Breast epithelium (tissue), 4 donors: ENCODE data around the gene CFAP100. TPM values are rescaled to one million over a fixed set of nuclear protein-coding genes. Genes with fewer than 3 reads are reported as not detected.

Experiments used
- DNase-seq, 2 donors: peaks; one replicate each; pipeline ENCODE4 v3.0.0-alpha.2; 2019; ENCODE audit warnings: low spot score in 2 of 2
- H3K27ac ChIP-seq, 2 donors: fragments of 200-600 bp; sonication (generic) in 1 of 2; one replicate each; pipeline ENCODE4 v1.5.1; 2016 to 2019; ENCODE audit warnings: mild to moderate bottlenecking in 1 of 2
- H3K27me3 ChIP-seq, 2 donors: fragments of 200-600 bp; sonication (generic) in 1 of 2; one replicate each; pipeline versions ENCODE4 v1.5.1 to v1.6.0; 2017 to 2019; ENCODE audit warnings: control low read depth in 1 of 2, mild to moderate bottlenecking in 1 of 2
- H3K36me3 ChIP-seq: fragments of 200-600 bp; one replicate; pipeline ENCODE4 v1.5.1; 2019
- H3K4me1 ChIP-seq, 2 donors: fragments of 200-600 bp; sonication (generic); one replicate each; pipeline ENCODE4 v1.5.1; 2016 to 2019; ENCODE audit warnings: control low read depth in 1 of 2
- H3K4me3 ChIP-seq, 3 donors: fragments of 200-600 bp; sonication (generic); 1 replicate in 2 of 3; 2 replicates in 1 of 3; pipeline ENCODE4 v1.5.1; 2016 to 2019; ENCODE audit warnings: mild to moderate bottlenecking in 3 of 3, moderate library complexity in 2 of 3
- H3K9me3 ChIP-seq, 2 donors: fragments of 200-600 bp; sonication (generic) in 1 of 2; one replicate each; pipeline ENCODE4 v1.5.1; 2016 to 2019; ENCODE audit warnings: control low read depth in 1 of 2
- POLR2A ChIP-seq: fragments of 450-650 bp; IDR thresholded peaks from one replicate; pipeline ENCODE4 v1.6.1; 2016; ENCODE audit warnings: antibody characterized with exemption, mild to moderate bottlenecking, moderate library complexity
- POLR2AphosphoS5 ChIP-seq, 3 donors: sonication (generic); formaldehyde crosslinking; IDR thresholded peaks; one replicate each; pipeline ENCODE4 v1.6.1; 2017; ENCODE audit warnings: antibody characterized with exemption in 3 of 3
- intact Hi-C: fragments of 100-400 bp; cut with DNase I; formaldehyde crosslinking; loops from one replicate; pipeline ENCODE4 v1.15.1; 2023; ENCODE audit warnings: low total_unique reads
- total RNA-seq, 3 donors: library from RNA; depleted of rRNA; stranded (reverse); fragments of >200 nt; gene quantifications; one replicate each; pipeline ENCODE4 v1.1.0, GENCODE V29; 2016
- TF ChIP-seq, protein P1 (sequence below), 3 donors: fragments of 450-650 bp; IDR thresholded peaks; one replicate each; pipeline ENCODE4 v1.5.1; 2016 to 2017; ENCODE audit warnings: antibody characterized with exemption in 3 of 3, mild to moderate bottlenecking in 3 of 3, moderate library complexity in 3 of 3

Gene CFAP100
- not detected for total RNA-seq

- Histone ChIP-seq H3K27ac (no peak within 1 kb of the TSS), H3K4me3 (peak within 1 kb of the TSS; percentile 9 to 18 (median 14))
- intact Hi-C loops = no loop called here
These were observed at the start of gene CFAP100 for GRCh38 chr3:126394179-126394976. TSS of gene CFAP100 (plus strand) at chr3:126394909. CDS start at chr3:126396001, 1,092 bp downstream.

GRCh38 chr3:126345231-126345630, 49.5 kb upstream of the CFAP100 start:
- TF ChIP-seq POLR2A (no peak), POLR2AphosphoS5 (IDR thresholded peaks at IDR 0.05) (no peak)
- TF ChIP-seq, protein P1, sequence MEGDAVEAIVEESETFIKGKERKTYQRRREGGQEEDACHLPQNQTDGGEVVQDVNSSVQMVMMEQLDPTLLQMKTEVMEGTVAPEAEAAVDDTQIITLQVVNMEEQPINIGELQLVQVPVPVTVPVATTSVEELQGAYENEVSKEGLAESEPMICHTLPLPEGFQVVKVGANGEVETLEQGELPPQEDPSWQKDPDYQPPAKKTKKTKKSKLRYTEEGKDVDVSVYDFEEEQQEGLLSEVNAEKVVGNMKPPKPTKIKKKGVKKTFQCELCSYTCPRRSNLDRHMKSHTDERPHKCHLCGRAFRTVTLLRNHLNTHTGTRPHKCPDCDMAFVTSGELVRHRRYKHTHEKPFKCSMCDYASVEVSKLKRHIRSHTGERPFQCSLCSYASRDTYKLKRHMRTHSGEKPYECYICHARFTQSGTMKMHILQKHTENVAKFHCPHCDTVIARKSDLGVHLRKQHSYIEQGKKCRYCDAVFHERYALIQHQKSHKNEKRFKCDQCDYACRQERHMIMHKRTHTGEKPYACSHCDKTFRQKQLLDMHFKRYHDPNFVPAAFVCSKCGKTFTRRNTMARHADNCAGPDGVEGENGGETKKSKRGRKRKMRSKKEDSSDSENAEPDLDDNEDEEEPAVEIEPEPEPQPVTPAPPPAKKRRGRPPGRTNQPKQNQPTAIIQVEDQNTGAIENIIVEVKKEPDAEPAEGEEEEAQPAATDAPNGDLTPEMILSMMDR (IDR thresholded peaks at IDR 0.05) = no peak
- intact Hi-C loops = no loop called here
- DNase-seq = no peak
- no peak overlapping the region for H3K27ac ChIP-seq
- H3K36me3 ChIP-seq = no peaks in the 10 kb centered on the region
- no peaks in the 10 kb centered on the region for H3K4me1 ChIP-seq
- H3K9me3 ChIP-seq = no peaks in the 10 kb centered on the region
- no peak overlapping the region for H3K4me3 ChIP-seq
- no peaks in the 10 kb centered on the region for H3K27me3 ChIP-seq

More at GRCh38 chr3:126394179-126394976, at the start of gene CFAP100:
- TF ChIP-seq, protein P1 (IDR thresholded peaks at IDR 0.05) = no peak
- TF ChIP-seq POLR2AphosphoS5 (IDR thresholded peaks at IDR 0.05) = no peak
- no peak for TF ChIP-seq POLR2A
- no peaks in the 10 kb centered on the region for H3K36me3 ChIP-seq
- no peaks in the 10 kb centered on the region for H3K4me1 ChIP-seq
- peaks cover 0 to 8% of the 10 kb centered on the region in 2 donors for H3K27me3 ChIP-seq
- no peak for DNase-seq
- no peaks in the 10 kb centered on the region for H3K9me3 ChIP-seq

- Histone ChIP-seq H3K27ac (no peak overlapping the region), H3K36me3 (no peaks in the 10 kb centered on the region), H3K4me3 (no peak overlapping the region), H3K27me3 (no peaks in the 10 kb centered on the region), H3K4me1 (no peaks in the 10 kb centered on the region), H3K9me3 (no peaks in the 10 kb centered on the region)
- TF ChIP-seq POLR2AphosphoS5 (IDR thresholded peaks at IDR 0.05) (no peak), POLR2A (no peak)
- TF ChIP-seq, protein P1 (IDR thresholded peaks at IDR 0.05) = no peak
- intact Hi-C loops = no loop called here
- DNase-seq = peak in 1 of 2 donors; percentile 43
These were observed 48.9 kb upstream of the CFAP100 start for GRCh38 chr3:126345641-126346460.

- H3K4me1 ChIP-seq = no peaks in the 10 kb centered on the region
- intact Hi-C loops = no loop called here
- no peaks in the 10 kb centered on the region for H3K36me3 ChIP-seq
- H3K27me3 ChIP-seq = no peaks in the 10 kb centered on the region
- no peak overlapping the region for H3K27ac ChIP-seq
- H3K4me3 ChIP-seq = no peak overlapping the region
- no peaks in the 10 kb centered on the region for H3K9me3 ChIP-seq
- TF ChIP-seq, protein P1 (IDR thresholded peaks at IDR 0.05) = no peak
- no peak for TF ChIP-seq POLR2AphosphoS5 (IDR thresholded peaks at IDR 0.05)
- DNase-seq = no peak
These were observed 48.2 kb upstream of the CFAP100 start for GRCh38 chr3:126346466-126346865.
